Embryonic facial prominence (tissue), 1 donor: ENCODE measurements around the gene BID.
"Not testable (repeated sequence)": the region's sequence is repeated elsewhere in the genome, so short reads cannot be mapped to it uniquely, and the experiment has no call there.

ENCODE experiments used
- DNase-seq: peaks from one replicate; pipeline ENCODE4 v3.0.0-alpha.2; 2016; ENCODE audit errors: extremely low spot score

The BID gene

GRCh38 chr22:17769716-17770082, 4.6 kb downstream of the BID start:
- no peak for DNase-seq

GRCh38 chr22:17769013-17769715, 5.1 kb downstream of the BID start:
- no peak for DNase-seq

- no peak for DNase-seq
Measured at GRCh38 chr22:17767233-17768065, 6.8 kb downstream of the BID start.

- DNase-seq = not testable (repeated sequence)
Measured at GRCh38 chr22:17764852-17765251, 9.4 kb downstream of the BID start.

GRCh38 chr22:17764036-17764435, 10.2 kb downstream of the BID start:
- DNase-seq = no peak

- not testable (repeated sequence) for DNase-seq
Measured at GRCh38 chr22:17763442-17763841, 10.8 kb downstream of the BID start.

GRCh38 chr22:17761138-17761488, 13.2 kb downstream of the BID start:
- DNase-seq = no peak

GRCh38 chr22:17754233-17754925, 19.9 kb downstream of the BID start:
- DNase-seq = no peak

GRCh38 chr22:17753401-17753989, 20.8 kb downstream of the BID start:
- DNase-seq = no peak

- no peak for DNase-seq
Measured at GRCh38 chr22:17751596-17751995, 22.7 kb downstream of the BID start.

- DNase-seq = no peak
Measured at GRCh38 chr22:17749605-17750395, 24.5 kb downstream of the BID start.

GRCh38 chr22:17748555-17749353, 25.5 kb downstream of the BID start:
- no peak for DNase-seq

GRCh38 chr22:17746916-17747315, 27.4 kb downstream of the BID start:
- no peak for DNase-seq

- DNase-seq = no peak
Measured at GRCh38 chr22:17744430-17744829, 29.8 kb downstream of the BID start.

GRCh38 chr22:17743661-17744411, 30.4 kb downstream of the BID start:
- DNase-seq = no peak

GRCh38 chr22:17742527-17742902, 31.8 kb downstream of the BID start:
- DNase-seq = no peak

GRCh38 chr22:17741866-17742526, 32.3 kb downstream of the BID start:
- no peak for DNase-seq

- DNase-seq = no peak
Measured at GRCh38 chr22:17739196-17739975, 34.9 kb downstream of the BID start.
